ENCODE data around the gene DCDC1. TPM values are rescaled to one million over a fixed set of nuclear protein-coding genes. Genes with fewer than 3 reads are reported as not detected.

Gene DCDC1
- total RNA-seq, 1 experiment from 2014 or later: 1.5 TPM

DNA sequence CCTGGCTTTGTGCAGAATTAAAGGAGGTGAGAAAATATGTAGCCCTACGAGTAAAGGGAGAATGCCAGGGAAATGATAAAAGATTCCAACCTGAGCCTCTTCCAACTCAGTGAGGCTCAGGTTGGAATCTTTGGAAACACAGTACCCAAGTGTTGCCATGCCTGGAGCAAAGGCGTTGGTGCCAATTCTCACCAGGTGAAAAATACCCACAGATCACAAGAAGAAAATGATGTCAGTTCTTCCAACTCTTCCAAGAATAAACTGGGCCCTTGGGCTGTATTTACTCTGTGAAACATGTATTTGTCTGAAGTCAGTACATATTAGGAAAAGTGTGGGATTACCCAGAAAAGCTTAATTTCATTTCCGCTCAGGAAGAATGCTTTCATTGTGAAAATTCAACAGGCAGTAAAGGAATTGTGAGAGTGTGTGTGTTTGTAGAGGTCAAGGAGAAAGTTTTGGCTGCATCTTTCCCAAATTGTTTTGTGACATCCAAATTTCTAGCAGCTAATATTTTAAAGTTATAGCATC is 548.0 kb downstream of the DCDC1 start:
- no peaks in the 10 kb centered on the region for H3K79me2 ChIP-seq (ENCODE audit: insufficient read depth, low read length)
- intact Hi-C loops (cut with micrococcal nuclease): no loop called here
- no peak overlapping the region for H2AFZ ChIP-seq (ENCODE audit: low read depth, low read length, poor library complexity, severe bottlenecking)
- no peak for ATAC-seq
- no peaks in the 10 kb centered on the region for H3K9me2 ChIP-seq (ENCODE audit: insufficient read depth)
- H4K20me1 ChIP-seq (ENCODE audit: insufficient read depth): no peaks in the 10 kb centered on the region; the same call in 1 of the 2 replicates
- no peak for DNase-seq (ENCODE audit: low read depth, low spot score)
- ChIA-PET POLR2A (no interaction called here), CTCF (no interaction called here), RAD21 (ENCODE audit: low non-redundant PET in 1 of 2, low total read pairs in 2 of 2, uncharacterized antibody in 2 of 2, unreplicated experiment in 2 of 2) (no interaction called here)
- H3K4me1 ChIP-seq (ENCODE audit: control insufficient read depth in 1 of 2, insufficient read depth in 2 of 2, low read length in 2 of 2): no peaks in the 10 kb centered on the region
- H3K4me3 ChIP-seq (replicated peaks in 1 of 2; ENCODE audit: low read depth in 1 of 2, low read length in 2 of 2): no peak overlapping the region
- H3K27me3 ChIP-seq (ENCODE audit: insufficient read depth, low read length): 0 out of 2 replicates have a peak, but pooled peaks cover 8% of the 10 kb centered on the region
- no TSS peak for BruUV-seq (replicated peaks)
- TF ChIP-seq ZFX (IDR thresholded peaks at IDR 0.05) (no peak), SP1 (IDR thresholded peaks at IDR 0.05; ENCODE audit: low read depth) (no peak), TCF7L2 (IDR thresholded peaks at IDR 0.05; ENCODE audit: borderline replicate concordance, extremely low read depth, insufficient read depth, insufficient read length) (no peak), CBX3 (IDR thresholded peaks at IDR 0.05; ENCODE audit: low read depth) (no peak), SIN3A (IDR thresholded peaks at IDR 0.05; ENCODE audit: low read depth) (no peak), CEBPB (IDR thresholded peaks at IDR 0.05; ENCODE audit: low read depth) (no peak), SRF (IDR thresholded peaks at IDR 0.05; ENCODE audit: low read depth) (no peak), POLR2A (IDR thresholded peaks at IDR 0.05; ENCODE audit: borderline replicate concordance, extremely low read depth, insufficient read depth, insufficient read length) (no peak), EZH2 (IDR thresholded peaks at IDR 0.05) (no peak), EGR1 (IDR thresholded peaks at IDR 0.05; ENCODE audit: low read depth) (no peak), POLR2AphosphoS5 (IDR thresholded peaks at IDR 0.05; ENCODE audit: low read depth, low read length) (no peak), ZNF274 (IDR thresholded peaks at IDR 0.05; ENCODE audit: low read depth, low read length) (no peak), FOSL1 (IDR thresholded peaks at IDR 0.05; ENCODE audit: low read depth) (no peak), JUND (IDR thresholded peaks at IDR 0.05) (no peak), ELF1 (IDR thresholded peaks at IDR 0.05; ENCODE audit: borderline replicate concordance, low read depth) (no peak), YY1 (IDR thresholded peaks at IDR 0.05; ENCODE audit: extremely low read depth, insufficient replicate concordance, low read depth, low read length) (no peak)
- TF ChIP-seq, protein P1, sequence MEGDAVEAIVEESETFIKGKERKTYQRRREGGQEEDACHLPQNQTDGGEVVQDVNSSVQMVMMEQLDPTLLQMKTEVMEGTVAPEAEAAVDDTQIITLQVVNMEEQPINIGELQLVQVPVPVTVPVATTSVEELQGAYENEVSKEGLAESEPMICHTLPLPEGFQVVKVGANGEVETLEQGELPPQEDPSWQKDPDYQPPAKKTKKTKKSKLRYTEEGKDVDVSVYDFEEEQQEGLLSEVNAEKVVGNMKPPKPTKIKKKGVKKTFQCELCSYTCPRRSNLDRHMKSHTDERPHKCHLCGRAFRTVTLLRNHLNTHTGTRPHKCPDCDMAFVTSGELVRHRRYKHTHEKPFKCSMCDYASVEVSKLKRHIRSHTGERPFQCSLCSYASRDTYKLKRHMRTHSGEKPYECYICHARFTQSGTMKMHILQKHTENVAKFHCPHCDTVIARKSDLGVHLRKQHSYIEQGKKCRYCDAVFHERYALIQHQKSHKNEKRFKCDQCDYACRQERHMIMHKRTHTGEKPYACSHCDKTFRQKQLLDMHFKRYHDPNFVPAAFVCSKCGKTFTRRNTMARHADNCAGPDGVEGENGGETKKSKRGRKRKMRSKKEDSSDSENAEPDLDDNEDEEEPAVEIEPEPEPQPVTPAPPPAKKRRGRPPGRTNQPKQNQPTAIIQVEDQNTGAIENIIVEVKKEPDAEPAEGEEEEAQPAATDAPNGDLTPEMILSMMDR (IDR thresholded peaks at IDR 0.05 in 2 of 3, conservative IDR thresholded peaks at IDR 0.05 in 1 of 3; ENCODE audit: borderline replicate concordance in 1 of 3, insufficient read depth in 1 of 3, low read depth in 2 of 3, low read length in 2 of 3): no peak
- TF ChIP-seq, protein P2, sequence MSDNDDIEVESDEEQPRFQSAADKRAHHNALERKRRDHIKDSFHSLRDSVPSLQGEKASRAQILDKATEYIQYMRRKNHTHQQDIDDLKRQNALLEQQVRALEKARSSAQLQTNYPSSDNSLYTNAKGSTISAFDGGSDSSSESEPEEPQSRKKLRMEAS (IDR thresholded peaks at IDR 0.05): no peak
- TF ChIP-seq, protein P3, sequence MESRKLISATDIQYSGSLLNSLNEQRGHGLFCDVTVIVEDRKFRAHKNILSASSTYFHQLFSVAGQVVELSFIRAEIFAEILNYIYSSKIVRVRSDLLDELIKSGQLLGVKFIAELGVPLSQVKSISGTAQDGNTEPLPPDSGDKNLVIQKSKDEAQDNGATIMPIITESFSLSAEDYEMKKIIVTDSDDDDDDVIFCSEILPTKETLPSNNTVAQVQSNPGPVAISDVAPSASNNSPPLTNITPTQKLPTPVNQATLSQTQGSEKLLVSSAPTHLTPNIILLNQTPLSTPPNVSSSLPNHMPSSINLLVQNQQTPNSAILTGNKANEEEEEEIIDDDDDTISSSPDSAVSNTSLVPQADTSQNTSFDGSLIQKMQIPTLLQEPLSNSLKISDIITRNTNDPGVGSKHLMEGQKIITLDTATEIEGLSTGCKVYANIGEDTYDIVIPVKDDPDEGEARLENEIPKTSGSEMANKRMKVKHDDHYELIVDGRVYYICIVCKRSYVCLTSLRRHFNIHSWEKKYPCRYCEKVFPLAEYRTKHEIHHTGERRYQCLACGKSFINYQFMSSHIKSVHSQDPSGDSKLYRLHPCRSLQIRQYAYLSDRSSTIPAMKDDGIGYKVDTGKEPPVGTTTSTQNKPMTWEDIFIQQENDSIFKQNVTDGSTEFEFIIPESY (IDR thresholded peaks at IDR 0.05; ENCODE audit: extremely low read depth, insufficient replicate concordance, low read length): no peak
- TF ChIP-seq, protein P4, sequence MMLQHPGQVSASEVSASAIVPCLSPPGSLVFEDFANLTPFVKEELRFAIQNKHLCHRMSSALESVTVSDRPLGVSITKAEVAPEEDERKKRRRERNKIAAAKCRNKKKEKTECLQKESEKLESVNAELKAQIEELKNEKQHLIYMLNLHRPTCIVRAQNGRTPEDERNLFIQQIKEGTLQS (IDR thresholded peaks at IDR 0.05): no peak
- no peak overlapping the region for H3K27ac ChIP-seq (ENCODE audit: low read depth, low read length)
- H3K9ac ChIP-seq (ENCODE audit: low read length): no peak overlapping the region
- H3K36me3 ChIP-seq (ENCODE audit: control insufficient read depth in 1 of 2, insufficient read depth in 2 of 2, low read length in 2 of 2): no peaks in the 10 kb centered on the region
- no peaks in the 10 kb centered on the region for H3K9me3 ChIP-seq (ENCODE audit: control insufficient read depth in 1 of 2, insufficient read depth in 1 of 2, low read depth in 1 of 2, low read length in 2 of 2)
- H3K4me2 ChIP-seq (ENCODE audit: low read length): no peak overlapping the region

All from HCT116 (cell line).